GM12865 (cell line): ENCODE measurements around the gene ZNF280B.
A peak's percentile ranks its signal among the peaks of the same experiment; 100 is the strongest.
"Not testable (repeated sequence)": the region's sequence is repeated elsewhere in the genome, so short reads cannot be mapped to it uniquely, and the experiment has no call there.

ENCODE experiments used
- DNase-seq: peaks from one replicate; pipeline ENCODE4 v3.0.0; 2010; ENCODE audit warnings: low read depth
- H3K4me3 ChIP-seq: 2 replicates; pipeline ENCODE4 v1.5.1; 2011; ENCODE audit warnings: mild to moderate bottlenecking, low read depth, low read length, control low read depth
- CTCF ChIP-seq: IDR thresholded peaks from 2 replicates; pipeline ENCODE4 v1.5.1; 2011; ENCODE audit warnings: low read length, control low read depth, low read depth, inconsistent platforms; ENCODE audit not compliant: insufficient read depth; ENCODE audit errors: missing control alignments

Gene ZNF280B

GRCh38 chr22:22449819-22450218 lies 58.7 kb downstream of the ZNF280B start:
- no peak for TF ChIP-seq CTCF
- no peak overlapping the region for H3K4me3 ChIP-seq
- DNase-seq = peak; percentile 11

GRCh38 chr22:22446517-22446916 lies 62.0 kb downstream of the ZNF280B start:
- no peak for TF ChIP-seq CTCF
- H3K4me3 ChIP-seq = no peak overlapping the region
- no peak for DNase-seq

GRCh38 chr22:22444007-22444589 lies 64.4 kb downstream of the ZNF280B start:
- DNase-seq, H3K4me3 ChIP-seq: not testable (repeated sequence)

- DNase-seq = no peak
- H3K4me3 ChIP-seq = no peak overlapping the region
- no peak for TF ChIP-seq CTCF
Measured at GRCh38 chr22:22442928-22443709, 65.4 kb downstream of the ZNF280B start.

- not testable (repeated sequence) for DNase-seq, H3K4me3 ChIP-seq
Measured at GRCh38 chr22:22441626-22442025, 66.9 kb downstream of the ZNF280B start.

- DNase-seq = no peak
- no peak for TF ChIP-seq CTCF
- H3K4me3 ChIP-seq = no peak overlapping the region
Measured at GRCh38 chr22:22440188-22440587, 68.4 kb downstream of the ZNF280B start.
